H1 (cell line): ENCODE results near the gene RPL32. TPM values are rescaled to one million over a fixed set of nuclear protein-coding genes. Genes with fewer than 3 reads are reported as not detected.

ENCODE experiments used
- CHD7 ChIP-seq: fragments of 300-600 bp; sonication (generic); IDR thresholded peaks from 2 replicates; pipeline ENCODE4 v1.7.1; 2012; ENCODE audit warnings: low read length, moderate library complexity, mild to moderate bottlenecking, inconsistent platforms; ENCODE audit not compliant: insufficient replicate concordance
- polyA plus RNA-seq, 7 experiments: library from polyadenylated mRNA; depleted of rRNA in 3 of 7; stranded (reverse) in 5 of 7; unstranded in 2 of 7; fragments of >200 nt in 5 of 7; fragments of 200-250 nt in 2 of 7; gene quantifications; 1 replicate in 5 of 7; 2 replicates in 1 of 7; 4 replicates in 1 of 7; pipeline versions ENCODE4 v1.2.1 to v1.2.3, GENCODE V29; 2011 to 2013; ENCODE audit warnings: missing spikeins in 2 of 7, mixed read lengths in 2 of 7
- total RNA-seq: library from RNA; stranded (reverse); fragmentation: NEBNext Ultra II Directional; extraction: Animal tissue kit (Norgen Biotek cat#: 25700); gene quantifications from 2 replicates; pipeline ENCODE4 v1.2.1, GENCODE V29; 2021

The RPL32 gene
- total and polyA plus RNA-seq, 2 of the 8 experiments (the other 6 are each of a cell fraction or from before 2014, with no cell fraction given) = 1,443 to 2,043 TPM

GRCh38 chr3:12797892-12798558 lies 43.3 kb downstream of the RPL32 start (continued):
- no peak for TF ChIP-seq CHD7
- TF ChIP-seq, all 59 proteins: peak for 0
